ENCODE data around the gene KRTAP12-1. TPM values are rescaled to one million over a fixed set of nuclear protein-coding genes. Genes with fewer than 3 reads are reported as not detected.
A peak's percentile ranks its signal among the peaks of the same experiment; 100 is the strongest.
"Not testable (repeated sequence)": the region's sequence is repeated elsewhere in the genome, so short reads cannot be mapped to it uniquely, and the experiment has no call there.

Gene KRTAP12-1
- total RNA-seq, 2 experiments from 2014 or later = not detected

- DNase-seq = no peak
- H3K36me3 Mint-ChIP-seq = peaks cover 9% of the 10 kb centered on the region
- H3K4me1 Mint-ChIP-seq = peaks cover 16% of the 10 kb centered on the region
- no peak overlapping the region for H3K27ac Mint-ChIP-seq
- H3K4me3 Mint-ChIP-seq = no peak overlapping the region
- peaks cover 11% of the 10 kb centered on the region for H3K9me3 Mint-ChIP-seq
- H3K27me3 Mint-ChIP-seq = peaks cover 92% of the 10 kb centered on the region
These were observed 24.2 kb upstream of the KRTAP12-1 start for GRCh38 chr21:44706026-44706705.

- Mint-ChIP-seq H3K27ac (no peak overlapping the region), H3K36me3 (peaks cover 9% of the 10 kb centered on the region), H3K9me3 (peaks cover 11% of the 10 kb centered on the region), H3K4me3 (no peak overlapping the region), H3K27me3 (peaks cover 89% of the 10 kb centered on the region), H3K4me1 (peaks cover 8% of the 10 kb centered on the region)
- DNase-seq = no peak
These were observed 22.7 kb upstream of the KRTAP12-1 start for GRCh38 chr21:44704636-44705001.

- peaks cover 11% of the 10 kb centered on the region for H3K9me3 Mint-ChIP-seq
- DNase-seq = no peak
- no peak overlapping the region for H3K4me3 Mint-ChIP-seq
- no peak overlapping the region for H3K27ac Mint-ChIP-seq
- peaks cover 9% of the 10 kb centered on the region for H3K36me3 Mint-ChIP-seq
- peaks cover 87% of the 10 kb centered on the region for H3K27me3 Mint-ChIP-seq
- peaks cover 2% of the 10 kb centered on the region for H3K4me1 Mint-ChIP-seq
These were observed 22.0 kb upstream of the KRTAP12-1 start for GRCh38 chr21:44703731-44704635.

GRCh38 chr21:44702973-44703730 is 21.2 kb upstream of the KRTAP12-1 start:
- Mint-ChIP-seq H3K27me3 (peaks cover 85% of the 10 kb centered on the region), H3K9me3 (peaks cover 11% of the 10 kb centered on the region), H3K4me1 (peaks cover 3% of the 10 kb centered on the region), H3K36me3 (peaks cover 9% of the 10 kb centered on the region), H3K4me3 (no peak overlapping the region), H3K27ac (no peak overlapping the region)
- DNase-seq = no peak

- Mint-ChIP-seq H3K27me3 (peaks cover 85% of the 10 kb centered on the region), H3K4me3 (no peak overlapping the region), H3K4me1 (peaks cover 6% of the 10 kb centered on the region), H3K36me3 (peaks cover 9% of the 10 kb centered on the region), H3K27ac (no peak overlapping the region), H3K9me3 (peaks cover 11% of the 10 kb centered on the region)
- no peak for DNase-seq
These were observed 20.4 kb upstream of the KRTAP12-1 start for GRCh38 chr21:44702111-44702972.

GRCh38 chr21:44701541-44701940 is 19.6 kb upstream of the KRTAP12-1 start:
- H3K9me3 Mint-ChIP-seq = peaks cover 11% of the 10 kb centered on the region
- H3K4me3 Mint-ChIP-seq = no peak overlapping the region
- H3K4me1 Mint-ChIP-seq = peaks cover 8% of the 10 kb centered on the region
- no peak for DNase-seq
- H3K27ac Mint-ChIP-seq = no peak overlapping the region
- peaks cover 87% of the 10 kb centered on the region for H3K27me3 Mint-ChIP-seq
- peaks cover 9% of the 10 kb centered on the region for H3K36me3 Mint-ChIP-seq

- Mint-ChIP-seq H3K4me3 (no peak overlapping the region), H3K9me3 (peaks cover 7% of the 10 kb centered on the region), H3K4me1 (peaks cover 8% of the 10 kb centered on the region), H3K27ac (no peak overlapping the region), H3K27me3 (peaks cover 87% of the 10 kb centered on the region), H3K36me3 (peaks cover 5% of the 10 kb centered on the region)
- DNase-seq = no peak
These were observed 19.0 kb upstream of the KRTAP12-1 start for GRCh38 chr21:44701023-44701400.

- no peaks in the 10 kb centered on the region for H3K36me3 Mint-ChIP-seq
- no peak overlapping the region for H3K4me3 Mint-ChIP-seq
- H3K9me3 Mint-ChIP-seq = peaks cover 3% of the 10 kb centered on the region
- peaks cover 83% of the 10 kb centered on the region for H3K27me3 Mint-ChIP-seq
- H3K27ac Mint-ChIP-seq = no peak overlapping the region
- no peak for DNase-seq
- H3K4me1 Mint-ChIP-seq = peaks cover 8% of the 10 kb centered on the region
These were observed 18.4 kb upstream of the KRTAP12-1 start for GRCh38 chr21:44700101-44701022.

GRCh38 chr21:44699502-44700001 is 17.6 kb upstream of the KRTAP12-1 start:
- peaks cover 75% of the 10 kb centered on the region for H3K27me3 Mint-ChIP-seq
- DNase-seq = no peak
- no peaks in the 10 kb centered on the region for H3K36me3 Mint-ChIP-seq
- H3K4me1 Mint-ChIP-seq = peaks cover 8% of the 10 kb centered on the region
- H3K27ac Mint-ChIP-seq = no peak overlapping the region
- H3K4me3 Mint-ChIP-seq = no peak overlapping the region
- no peaks in the 10 kb centered on the region for H3K9me3 Mint-ChIP-seq

- DNase-seq = no peak
These were observed 16.1 kb upstream of the KRTAP12-1 start for GRCh38 chr21:44697811-44698734.

GRCh38 chr21:44697172-44697810 is 15.3 kb upstream of the KRTAP12-1 start, which contains the start of gene KRTAP10-12:
KRTAP10-12 (plus strand) TSS chr21:44697172; CDS start chr21:44697202, 30 bp downstream.
- not testable (repeated sequence) for H3K4me1 Mint-ChIP-seq, DNase-seq, H3K4me3 Mint-ChIP-seq, H3K36me3 Mint-ChIP-seq
- Mint-ChIP-seq H3K27ac (peak within 1 kb of the TSS; percentile 23), H3K9me3 (peaks cover 14% of the 10 kb centered on the region), H3K27me3 (peaks cover 55% of the 10 kb centered on the region)

More at GRCh38 chr21:44697811-44698734, 16.1 kb upstream of the KRTAP12-1 start:
- no peak overlapping the region for H3K27ac Mint-ChIP-seq
- peaks cover 2% of the 10 kb centered on the region for H3K36me3 Mint-ChIP-seq
- peaks cover 63% of the 10 kb centered on the region for H3K27me3 Mint-ChIP-seq
- H3K4me3 Mint-ChIP-seq = no peak overlapping the region
- peaks cover 7% of the 10 kb centered on the region for H3K9me3 Mint-ChIP-seq
- H3K4me1 Mint-ChIP-seq = peaks cover 8% of the 10 kb centered on the region

GRCh38 chr21:44696572-44696971 is 14.6 kb upstream of the KRTAP12-1 start:
- DNase-seq = no peak
- peaks cover 17% of the 10 kb centered on the region for H3K9me3 Mint-ChIP-seq
- peaks cover 49% of the 10 kb centered on the region for H3K27me3 Mint-ChIP-seq
- peaks cover 13% of the 10 kb centered on the region for H3K4me1 Mint-ChIP-seq
- H3K36me3 Mint-ChIP-seq = peaks cover 6% of the 10 kb centered on the region
- no peak overlapping the region for H3K27ac Mint-ChIP-seq
- H3K4me3 Mint-ChIP-seq = no peak overlapping the region

Data from activated naive CD8-positive, alpha-beta T cell treated with anti-CD3 and anti-CD28 coated beads for 36 hours (primary cell).